SK-N-MC (cell line): ENCODE data around the gene MGAT5.

Experiments
- DNase-seq: peaks from one replicate; pipeline ENCODE4 v3.0.0-alpha.2; 2011; ENCODE audit warnings: low read depth, low spot score
- H3K27ac ChIP-seq: fragments of 200-600 bp; sonication (generic); 2 replicates; pipeline ENCODE4 v1.5.1; 2016; ENCODE audit warnings: mixed run types
- H3K36me3 ChIP-seq: fragments of 200-600 bp; sonication (generic); 2 replicates; pipeline ENCODE4 v1.6.1; 2017; ENCODE audit warnings: antibody characterized with exemption, low read length, mixed read lengths; ENCODE audit not compliant: insufficient read depth
- H3K4me3 ChIP-seq: fragments of 200-600 bp; sonication (generic); 2 replicates; pipeline ENCODE4 v1.5.1; 2016
- H3K9ac ChIP-seq: fragments of 200-600 bp; sonication (generic); 2 replicates; pipeline ENCODE4 v1.8.0; 2017; ENCODE audit warnings: mixed run types, mixed read lengths; ENCODE audit not compliant: insufficient read length
- H3K9me3 ChIP-seq: fragments of 200-600 bp; sonication (generic); 2 replicates; pipeline ENCODE4 v1.6.1; 2017; ENCODE audit warnings: low read depth, mild to moderate bottlenecking, antibody characterized with exemption, low read length, moderate library complexity, mixed read lengths
- EZH2 ChIP-seq: fragments of 200-600 bp; sonication (generic); IDR thresholded peaks from one replicate; pipeline ENCODE4 v1.6.1; 2017; ENCODE audit warnings: antibody characterized with exemption
- FOXP2 ChIP-seq: optimal IDR thresholded peaks from 2 replicates; pipeline ENCODE3; 2011; ENCODE audit warnings: mild to moderate bottlenecking, moderate library complexity; ENCODE audit not compliant: insufficient read depth; ENCODE audit errors: extremely low read length, control extremely low read depth
- POLR2AphosphoS5 ChIP-seq: IDR thresholded peaks from 2 replicates; pipeline ENCODE4 v1.6.1; 2012; ENCODE audit warnings: mild to moderate bottlenecking, low read depth, low read length, borderline replicate concordance

The MGAT5 gene

DNA sequence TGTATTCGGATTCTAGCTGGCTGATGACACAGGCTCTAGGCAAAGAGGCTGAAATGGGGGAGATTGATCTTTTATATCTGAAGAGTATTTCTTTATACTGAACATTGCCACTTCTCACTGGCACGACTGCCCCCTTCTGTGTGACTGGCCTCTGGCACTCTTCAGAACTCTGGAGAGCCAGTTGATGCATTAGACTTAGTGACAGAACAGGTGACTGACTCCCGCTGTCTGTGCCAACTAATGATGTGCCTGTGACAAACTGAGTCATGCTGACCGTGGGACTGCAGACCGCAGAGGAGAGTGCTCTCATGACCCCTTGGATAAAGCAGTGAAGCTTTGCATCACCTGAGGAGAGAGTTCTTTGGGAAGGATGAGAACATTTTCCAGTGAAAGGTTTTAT lies 14.4 kb downstream of the MGAT5 start:
- Histone ChIP-seq H3K9ac (no peak overlapping the region), H3K36me3 (no peaks in the 10 kb centered on the region), H3K9me3 (no peaks in the 10 kb centered on the region), H3K4me3 (no peak overlapping the region), H3K27ac (no peak overlapping the region)
- TF ChIP-seq POLR2AphosphoS5, result no peak
- TF ChIP-seq FOXP2, result no peak
- TF ChIP-seq EZH2, result no peak
- DNase-seq, result no peak

DNA sequence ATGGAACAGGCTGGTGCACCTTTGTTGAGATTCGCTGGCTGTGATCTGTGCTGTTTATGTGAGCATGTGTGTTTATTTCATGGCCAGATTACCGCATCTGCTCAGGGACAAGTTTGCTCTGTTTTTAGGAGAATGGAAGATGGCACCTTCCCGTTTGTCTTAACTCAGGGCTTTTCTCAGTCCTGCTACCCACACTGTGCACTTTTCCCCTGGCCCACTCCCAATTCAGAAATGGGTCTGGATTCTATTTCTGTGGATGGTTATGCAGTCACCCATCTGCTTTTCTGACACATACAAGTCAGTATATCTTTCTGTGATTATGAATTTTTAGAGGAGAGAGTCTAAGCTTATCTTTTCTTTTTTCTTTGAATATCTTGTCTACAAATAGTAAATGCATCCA lies 15.4 kb downstream of the MGAT5 start:
- no peak for DNase-seq
- TF ChIP-seq FOXP2 (no peak), POLR2AphosphoS5 (no peak), EZH2 (no peak)
- Histone ChIP-seq H3K4me3 (no peak overlapping the region), H3K27ac (no peak overlapping the region), H3K9ac (no peak overlapping the region), H3K36me3 (no peaks in the 10 kb centered on the region), H3K9me3 (no peaks in the 10 kb centered on the region)

DNA sequence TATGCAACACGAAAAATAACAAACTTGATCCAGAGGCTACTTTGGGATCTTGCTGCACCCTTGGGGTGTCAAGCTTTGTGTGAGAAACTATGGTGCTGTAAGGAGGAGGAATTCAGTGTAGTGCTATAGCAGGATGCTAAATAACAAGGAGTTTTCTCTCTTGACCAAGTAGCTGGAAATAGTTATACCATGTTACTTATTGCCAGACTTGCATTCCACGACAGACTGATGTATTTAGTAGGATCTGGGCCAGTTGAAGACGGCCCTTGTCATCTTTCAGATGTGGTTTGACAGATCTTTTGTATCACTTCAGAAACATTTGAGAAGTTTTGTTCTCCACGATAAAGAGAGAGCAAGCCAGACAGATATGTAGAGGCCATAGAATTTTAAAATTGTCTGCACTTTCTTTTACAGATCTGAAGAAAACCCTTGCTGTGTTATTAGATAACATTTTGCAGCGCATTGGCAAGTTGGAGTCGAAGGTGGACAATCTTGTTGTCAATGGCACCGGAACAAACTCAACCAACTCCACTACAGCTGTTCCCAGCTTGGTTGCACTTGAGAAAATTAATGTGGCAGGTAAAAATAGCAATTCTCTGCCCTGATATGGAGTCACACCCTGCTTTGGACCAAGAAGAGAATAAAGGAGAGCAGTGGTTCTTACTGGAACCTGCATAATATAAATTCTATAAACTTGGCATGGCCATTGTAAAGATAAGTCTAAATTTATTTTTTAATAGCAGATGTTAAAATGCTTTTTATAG lies 16.3 kb downstream of the MGAT5 start:
- no peak for DNase-seq
- Histone ChIP-seq H3K27ac (no peak overlapping the region), H3K36me3 (no peaks in the 10 kb centered on the region), H3K9ac (no peak overlapping the region), H3K9me3 (no peaks in the 10 kb centered on the region), H3K4me3 (no peak overlapping the region)
- TF ChIP-seq POLR2AphosphoS5 (no peak), FOXP2 (no peak), EZH2 (no peak)

DNA sequence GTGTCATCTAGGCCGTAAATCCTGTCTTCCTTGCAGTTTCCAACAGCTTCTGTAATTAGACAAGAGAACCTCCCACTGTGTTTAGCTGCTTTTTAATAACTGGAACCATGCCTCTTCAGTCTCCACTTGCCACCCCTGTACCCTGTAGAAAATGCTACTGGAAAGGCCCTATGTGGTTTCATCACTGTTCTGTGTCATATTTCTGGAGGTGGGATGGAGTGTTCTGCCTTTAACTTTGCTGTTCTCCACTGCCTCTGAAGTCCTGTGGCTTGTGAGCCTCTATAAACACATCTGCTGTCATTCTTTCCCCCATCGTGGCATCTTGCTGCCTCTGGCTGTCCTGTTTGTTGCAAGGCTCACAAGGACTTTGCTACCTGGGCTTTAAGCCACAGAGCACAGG lies 17.9 kb downstream of the MGAT5 start:
- Histone ChIP-seq H3K36me3 (no peaks in the 10 kb centered on the region), H3K9me3 (no peaks in the 10 kb centered on the region), H3K27ac (no peak overlapping the region), H3K9ac (no peak overlapping the region), H3K4me3 (no peak overlapping the region)
- no peak for DNase-seq
- TF ChIP-seq POLR2AphosphoS5, result no peak
- no peak for TF ChIP-seq FOXP2
- no peak for TF ChIP-seq EZH2

DNA sequence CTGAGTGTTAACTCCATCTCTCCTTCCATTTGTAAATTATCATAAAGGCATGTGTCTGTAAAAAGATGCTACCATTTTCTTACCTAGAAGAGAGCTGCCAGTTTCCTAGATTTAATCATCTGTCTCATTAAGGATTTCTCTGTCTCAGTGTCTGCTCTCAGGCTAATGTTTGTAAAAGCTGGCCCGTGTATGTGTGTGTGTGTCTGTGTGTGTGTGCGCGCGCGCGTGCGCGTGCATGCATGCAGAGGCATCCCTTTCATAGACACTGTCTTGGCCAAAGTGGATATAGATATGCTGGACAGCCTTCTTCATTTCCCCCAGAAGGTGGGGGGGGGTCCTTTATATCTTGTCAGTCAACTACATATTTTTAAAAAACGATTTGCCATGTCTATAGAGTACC lies 18.9 kb downstream of the MGAT5 start:
- H3K9me3 ChIP-seq, result no peaks in the 10 kb centered on the region
- H3K36me3 ChIP-seq, result no peaks in the 10 kb centered on the region
- no peak overlapping the region for H3K27ac ChIP-seq
- TF ChIP-seq POLR2AphosphoS5, result no peak
- TF ChIP-seq FOXP2, result no peak
- TF ChIP-seq EZH2, result no peak
- DNase-seq, result no peak
- H3K4me3 ChIP-seq, result no peak overlapping the region
- H3K9ac ChIP-seq, result no peak overlapping the region

DNA sequence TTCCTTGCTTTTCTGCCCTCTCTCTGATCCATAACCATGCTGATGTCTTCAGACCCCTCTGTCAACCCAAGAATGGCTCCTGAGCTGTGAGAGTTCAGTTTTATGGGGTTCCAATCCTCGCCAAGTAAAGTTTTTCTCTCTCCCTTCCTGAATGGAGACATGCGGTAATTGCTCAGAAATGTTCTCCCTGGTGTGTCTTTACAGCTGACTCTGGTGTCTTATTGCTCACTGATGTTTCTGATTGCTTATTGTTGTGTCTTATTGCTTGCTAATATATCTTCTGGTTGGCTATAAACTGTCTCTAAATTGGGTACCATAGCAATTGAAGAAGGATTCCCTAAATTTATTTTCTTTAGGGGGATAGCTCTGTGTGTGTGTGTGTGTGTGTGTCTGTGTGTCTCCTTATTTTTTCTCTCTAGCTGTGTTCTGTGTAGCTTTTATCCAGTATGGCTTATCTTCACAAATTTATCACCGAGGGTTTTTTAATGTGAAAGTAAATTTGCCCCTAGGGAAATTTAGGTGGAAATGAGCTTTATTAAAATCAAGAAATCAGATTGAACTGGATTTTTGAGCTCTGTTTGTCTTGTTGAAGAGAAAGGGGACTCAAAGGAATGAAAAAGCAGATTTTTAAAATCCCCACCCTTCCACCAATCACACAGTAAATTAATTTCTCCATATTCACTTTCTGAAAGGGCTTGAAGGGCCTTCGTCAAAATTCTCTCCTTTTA lies 19.5 kb downstream of the MGAT5 start:
- Histone ChIP-seq H3K36me3 (no peaks in the 10 kb centered on the region), H3K27ac (no peak overlapping the region)

DNA sequence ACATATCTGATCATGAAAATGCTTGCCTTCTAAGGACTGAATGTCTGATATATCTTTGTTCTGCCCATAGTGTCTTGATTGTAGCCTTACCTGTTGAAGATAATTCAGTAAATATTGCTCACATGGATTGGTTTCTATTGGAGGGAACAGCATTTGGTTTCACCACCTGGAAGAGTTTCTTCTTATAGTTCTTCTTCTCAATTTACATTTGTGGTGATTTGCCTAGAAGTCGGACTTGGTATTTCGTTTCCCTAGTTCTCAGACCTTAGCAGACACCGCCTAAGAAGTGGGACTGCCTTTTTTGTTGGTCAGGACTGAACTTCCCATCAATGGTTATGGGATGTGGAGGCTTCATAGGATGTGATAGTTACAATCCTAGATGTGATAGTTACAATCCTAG lies 20.2 kb downstream of the MGAT5 start:
- Histone ChIP-seq H3K27ac (no peak overlapping the region), H3K4me3 (no peak overlapping the region), H3K9ac (no peak overlapping the region), H3K36me3 (no peaks in the 10 kb centered on the region), H3K9me3 (no peaks in the 10 kb centered on the region)
- DNase-seq, result no peak
- TF ChIP-seq FOXP2 (no peak), POLR2AphosphoS5 (no peak), EZH2 (no peak)

More for the DNA sequence above, 19.5 kb downstream of the MGAT5 start:
- Histone ChIP-seq H3K9me3 (no peaks in the 10 kb centered on the region), H3K9ac (no peak overlapping the region), H3K4me3 (no peak overlapping the region)
- DNase-seq, result no peak
- TF ChIP-seq EZH2 (no peak), POLR2AphosphoS5 (no peak), FOXP2 (no peak)

DNA sequence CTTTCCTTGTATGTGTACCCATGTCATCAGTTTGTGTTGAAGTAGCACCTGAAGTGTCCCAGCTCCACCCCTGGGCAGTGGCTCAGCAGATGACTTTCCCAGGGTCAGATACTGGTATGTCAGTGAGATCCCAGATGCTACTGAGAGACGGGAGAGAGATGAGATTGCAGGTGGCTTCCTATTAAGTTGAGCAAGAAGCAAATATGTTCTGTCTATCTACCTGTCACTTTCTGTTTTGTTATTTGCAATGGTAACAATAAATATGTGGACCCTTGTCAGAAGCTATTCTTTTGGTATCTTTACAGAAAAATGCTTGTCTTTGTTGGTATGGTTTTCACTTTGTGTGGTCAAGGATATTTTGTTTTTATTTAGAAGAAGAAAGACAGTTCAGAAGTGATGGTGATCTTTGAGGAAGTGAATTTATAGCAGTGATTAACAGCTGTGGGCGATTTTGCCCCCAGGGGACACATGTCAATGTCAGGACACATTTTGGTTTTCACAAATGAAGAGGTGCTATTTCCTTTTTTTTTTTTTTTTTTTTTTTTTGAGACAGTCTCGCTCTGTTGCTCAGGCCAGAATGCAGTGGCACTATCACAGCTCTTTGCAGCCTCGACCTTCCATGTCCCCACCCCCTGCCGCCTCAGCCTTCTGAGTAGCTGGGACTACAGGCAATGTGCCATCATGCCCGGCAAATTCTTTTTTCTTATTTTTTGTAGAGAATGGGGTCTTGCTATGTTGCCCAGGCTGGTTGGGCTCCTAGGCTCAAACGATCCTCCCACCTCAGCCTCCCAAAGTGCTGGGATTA lies 21.4 kb downstream of the MGAT5 start:
- Histone ChIP-seq H3K9ac (no peak overlapping the region), H3K4me3 (no peak overlapping the region), H3K36me3 (no peaks in the 10 kb centered on the region), H3K9me3 (no peaks in the 10 kb centered on the region), H3K27ac (no peak overlapping the region)
- DNase-seq, result no peak
- TF ChIP-seq POLR2AphosphoS5 (no peak), EZH2 (no peak), FOXP2 (no peak)
